ENCODE results near the gene MAGEF1.

MAGEF1 gene

GRCh38 chr3:184724699-184725098, 12.8 kb upstream of the MAGEF1 start:
- DNase-seq, result no peak

- DNase-seq, result no peak
These were observed 7.8 kb upstream of the MAGEF1 start for GRCh38 chr3:184719709-184720108.

GRCh38 chr3:184718431-184718830, 6.6 kb upstream of the MAGEF1 start:
- no peak for DNase-seq

- no peak for DNase-seq
These were observed 5.6 kb upstream of the MAGEF1 start for GRCh38 chr3:184717399-184717983.

- no peak for DNase-seq
These were observed 4.9 kb upstream of the MAGEF1 start for GRCh38 chr3:184716622-184717398.

- no peak for DNase-seq
These were observed 4.2 kb upstream of the MAGEF1 start for GRCh38 chr3:184715943-184716621.

- DNase-seq, result no peak
These were observed 1.7 kb upstream of the MAGEF1 start for GRCh38 chr3:184713521-184713920.

GRCh38 chr3:184713040-184713355, 1.1 kb upstream of the MAGEF1 start:
- no peak for DNase-seq

- no peak for DNase-seq
These were observed 580 bp upstream of the MAGEF1 start for GRCh38 chr3:184712248-184713039.

- DNase-seq, result no peak
These were observed 883 bp downstream of the MAGEF1 start for GRCh38 chr3:184710870-184711492.

- DNase-seq, result no peak
These were observed 8.2 kb downstream of the MAGEF1 start for GRCh38 chr3:184703657-184704056.

- no peak for DNase-seq
These were observed 11.1 kb downstream of the MAGEF1 start for GRCh38 chr3:184700759-184701158.

- DNase-seq, result no peak
These were observed 14.0 kb downstream of the MAGEF1 start for GRCh38 chr3:184697845-184698244.

- DNase-seq, result no peak
These were observed 15.2 kb downstream of the MAGEF1 start for GRCh38 chr3:184696697-184697096.

GRCh38 chr3:184694716-184695115, 17.1 kb downstream of the MAGEF1 start:
- DNase-seq, result no peak

- DNase-seq, result no peak
These were observed 17.7 kb downstream of the MAGEF1 start for GRCh38 chr3:184694133-184694665.

GRCh38 chr3:184693011-184693975, 18.6 kb downstream of the MAGEF1 start:
- DNase-seq, result no peak

- DNase-seq, result no peak
These were observed 20.2 kb downstream of the MAGEF1 start for GRCh38 chr3:184691397-184692231.

- no peak for DNase-seq
These were observed 21.5 kb downstream of the MAGEF1 start for GRCh38 chr3:184690192-184690883.

GRCh38 chr3:184688882-184689271, 23.0 kb downstream of the MAGEF1 start:
- no peak for DNase-seq

All from NCI-H187 (cell line).